GM19438 (cell line): Measurements from ENCODE around the gene ACER3.

Experiments used
- ATAC-seq: cut with Tn5 transposase; IDR thresholded peaks from one replicate; pipeline ENCODE4 v1.9.1; 2021; ENCODE audit warnings: low read depth; ENCODE audit not compliant: unreplicated experiment

The ACER3 gene

DNA sequence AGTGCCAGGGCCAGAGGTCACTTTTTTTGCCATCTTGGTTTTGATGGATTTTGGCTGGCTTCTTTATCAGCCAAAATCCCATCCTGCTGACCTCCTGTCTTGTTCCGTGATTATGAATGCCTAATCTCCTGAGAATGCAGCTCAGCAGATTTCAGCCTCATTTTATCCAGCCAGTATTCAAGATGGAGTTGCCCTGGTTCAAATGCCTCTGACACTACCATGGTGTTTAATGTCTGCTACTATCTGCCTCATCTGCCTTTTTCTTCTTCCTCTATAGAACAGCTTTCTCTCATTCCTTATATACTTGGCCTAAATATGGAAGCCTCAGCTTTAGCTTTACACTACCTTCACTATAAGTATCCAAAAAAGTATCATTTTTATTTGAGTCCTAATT is 50.7 kb downstream of the ACER3 start:
- ATAC-seq, result no peak

DNA sequence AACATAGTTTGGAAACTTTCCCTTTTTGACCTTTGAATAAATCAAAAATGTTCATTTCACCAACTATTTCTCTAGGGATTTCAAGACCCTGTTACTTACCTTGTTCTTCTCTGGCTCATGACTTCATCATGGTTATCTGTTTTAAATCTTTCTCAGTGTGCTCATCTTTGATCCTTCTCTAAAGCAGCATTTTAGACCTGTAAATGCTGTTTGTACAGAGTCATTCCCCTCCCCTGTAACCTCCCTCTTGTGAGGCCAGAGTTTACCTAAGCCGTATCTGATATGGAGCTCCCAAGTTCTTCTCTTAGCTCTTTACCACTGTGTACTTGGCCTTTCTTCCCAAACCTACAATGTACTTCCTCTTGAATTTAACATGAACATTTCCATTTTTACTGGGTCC is 56.0 kb downstream of the ACER3 start:
- no peak for ATAC-seq

- ATAC-seq, result no peak
Observed at GRCh38 chr11:76918941-76919386, 58.2 kb downstream of the ACER3 start.

GRCh38 chr11:76919467-76919866 is 58.7 kb downstream of the ACER3 start:
- no peak for ATAC-seq

GRCh38 chr11:76919887-76920746 is 59.4 kb downstream of the ACER3 start:
- ATAC-seq, result peak; percentile 72

DNA sequence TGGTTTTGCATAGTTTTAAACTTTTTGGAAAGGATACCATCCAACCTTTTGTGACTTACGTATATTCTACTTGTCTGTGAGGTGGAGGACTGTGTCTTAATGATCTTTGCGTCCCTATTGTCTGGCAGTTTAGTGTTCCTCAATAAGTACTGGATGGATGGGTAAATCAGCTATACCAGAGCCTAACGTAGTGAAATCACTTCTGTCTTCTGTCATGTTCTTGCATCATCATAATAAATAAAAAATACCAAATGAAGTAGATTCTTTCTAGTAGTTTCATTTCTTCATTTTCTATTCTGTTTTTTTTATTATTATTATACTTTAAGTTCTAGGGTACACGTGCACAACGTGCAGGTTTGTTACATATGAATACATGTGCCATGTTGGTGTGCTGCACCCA is 66.4 kb downstream of the ACER3 start:
- no peak for ATAC-seq

GRCh38 chr11:76935042-76935441 is 74.3 kb downstream of the ACER3 start:
- no peak for ATAC-seq

GRCh38 chr11:76939219-76939631 is 78.5 kb downstream of the ACER3 start:
- ATAC-seq, result no peak

DNA sequence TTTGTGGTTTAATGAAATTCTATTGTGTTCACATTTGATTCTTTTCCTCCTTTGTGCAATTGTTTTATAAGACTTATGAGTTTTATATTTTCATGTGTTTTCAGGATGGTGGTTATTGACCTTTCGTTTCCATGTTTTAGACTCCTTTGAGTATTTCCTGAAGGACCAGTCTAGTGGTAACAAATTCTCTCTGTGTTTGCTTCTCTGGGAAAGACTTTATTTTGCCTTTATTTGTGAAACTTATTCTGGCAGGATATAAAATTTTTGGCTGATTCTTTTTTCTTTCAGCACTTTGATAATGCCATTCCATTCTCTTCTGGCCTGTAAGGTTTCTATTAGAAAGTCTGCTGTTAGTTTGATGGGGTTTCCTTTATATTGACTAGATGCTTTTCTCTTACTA is 83.5 kb downstream of the ACER3 start:
- no peak for ATAC-seq

GRCh38 chr11:76946223-76946622 is 85.5 kb downstream of the ACER3 start:
- ATAC-seq, result no peak

DNA sequence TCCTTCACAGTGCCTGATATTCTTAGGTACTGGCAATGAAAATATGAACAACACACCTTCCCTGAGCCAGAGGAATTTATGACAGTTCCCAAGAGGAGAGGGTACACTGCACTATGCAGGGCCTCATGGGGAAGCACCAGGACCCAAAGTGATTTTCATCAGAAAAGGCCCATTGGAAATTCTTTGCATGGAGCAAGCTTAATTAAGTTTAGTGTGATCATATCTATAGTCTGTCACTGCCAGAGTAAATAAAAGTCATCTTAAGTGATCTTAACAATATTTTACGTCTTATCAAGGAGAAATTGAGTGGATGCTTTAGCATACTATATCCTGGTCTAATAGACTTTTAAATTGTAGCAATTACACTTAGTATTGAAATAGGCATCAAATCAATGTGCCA is 86.5 kb downstream of the ACER3 start:
- ATAC-seq, result no peak

- no peak for ATAC-seq
Observed at GRCh38 chr11:76947800-76948199, 87.1 kb downstream of the ACER3 start.

DNA sequence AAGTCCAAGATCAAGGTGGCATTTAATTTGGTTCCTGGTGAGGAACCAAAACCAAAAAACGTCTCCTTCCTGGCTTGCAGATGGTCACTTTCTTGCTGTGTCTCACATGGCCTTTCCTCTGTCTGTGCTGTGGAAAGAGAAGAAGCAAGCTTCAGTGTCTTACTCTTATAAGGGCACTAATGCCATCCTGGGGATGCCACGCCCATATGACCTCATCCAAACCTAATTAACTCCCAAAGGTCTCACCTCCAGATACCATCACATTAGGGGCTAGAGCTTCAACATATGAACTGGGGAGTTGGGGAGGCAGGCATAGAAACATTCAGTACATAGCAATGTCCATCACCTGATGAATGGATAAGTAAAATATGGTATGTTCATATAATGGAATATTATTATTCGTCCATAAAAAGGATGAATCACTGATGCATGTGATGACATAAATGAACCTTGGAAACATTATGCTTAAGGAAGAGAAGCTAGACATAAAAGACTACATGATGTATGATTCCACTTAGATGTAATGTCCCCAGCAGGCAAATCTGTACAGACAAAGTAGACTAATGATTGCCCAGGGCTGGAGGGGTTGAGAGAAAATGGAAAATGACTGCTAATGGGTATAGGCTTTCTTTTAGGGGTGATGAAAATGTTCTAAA is 94.9 kb downstream of the ACER3 start:
- ATAC-seq, result no peak

DNA sequence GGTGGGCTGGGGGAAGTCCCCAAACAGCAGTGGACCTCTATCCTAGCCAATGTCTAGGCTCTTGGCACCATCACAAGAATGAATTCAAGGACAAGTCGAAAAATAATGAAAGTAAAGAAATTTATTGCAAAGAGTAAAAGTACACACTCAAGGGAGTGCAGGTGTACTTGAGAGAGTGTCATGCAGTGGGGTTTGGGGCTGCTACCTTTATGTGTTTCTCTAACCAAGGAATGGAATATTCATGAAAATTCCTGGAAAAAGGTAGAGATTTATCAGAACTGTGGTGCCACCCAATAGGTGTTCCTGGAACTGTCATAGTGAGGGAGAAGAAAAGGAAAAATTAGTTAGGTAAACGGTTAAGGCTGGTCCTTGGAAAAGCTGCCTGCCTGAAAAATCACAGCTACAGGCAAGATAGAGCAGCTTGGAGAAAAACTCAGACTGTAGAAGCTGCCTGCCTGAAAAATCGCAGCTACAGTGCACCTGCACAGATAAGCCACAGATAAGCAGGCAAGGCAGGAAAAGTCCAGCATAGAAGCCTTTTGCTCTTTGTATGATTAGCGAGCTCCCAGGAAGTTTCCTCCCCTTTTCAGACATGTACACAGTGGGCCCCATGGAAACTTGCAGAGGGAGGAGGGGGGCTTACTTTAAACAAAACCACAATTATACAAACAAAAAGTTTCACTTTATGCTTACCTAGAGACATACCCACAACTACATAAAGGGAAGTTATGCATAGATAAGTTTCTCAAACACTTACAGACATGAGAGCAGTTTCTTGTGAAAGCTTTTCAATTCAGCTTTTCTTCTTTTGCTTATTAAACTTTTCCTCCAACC is 102.1 kb downstream of the ACER3 start:
- ATAC-seq, result peak; percentile 98

- ATAC-seq, result peak; percentile 21
Observed at GRCh38 chr11:76963417-76964168, 102.9 kb downstream of the ACER3 start.

DNA sequence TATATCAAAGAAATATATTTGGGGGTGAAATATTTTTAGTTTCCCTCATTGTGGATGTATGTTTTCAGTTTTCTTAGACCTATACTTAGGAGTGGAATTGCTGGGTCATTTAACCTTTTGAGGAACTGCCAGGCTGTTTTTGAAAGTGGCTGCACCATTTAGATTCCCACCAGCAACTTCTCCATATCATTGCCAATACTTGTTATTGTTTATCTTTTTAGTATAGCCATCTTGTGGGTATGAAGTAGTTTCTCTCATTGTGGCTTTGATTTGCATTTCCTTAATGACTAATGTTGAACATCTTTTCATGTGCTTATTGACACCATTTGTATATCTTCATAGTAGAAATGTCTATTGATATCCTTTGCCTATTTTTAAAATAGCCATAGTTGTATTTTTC is 111.3 kb downstream of the ACER3 start:
- no peak for ATAC-seq

DNA sequence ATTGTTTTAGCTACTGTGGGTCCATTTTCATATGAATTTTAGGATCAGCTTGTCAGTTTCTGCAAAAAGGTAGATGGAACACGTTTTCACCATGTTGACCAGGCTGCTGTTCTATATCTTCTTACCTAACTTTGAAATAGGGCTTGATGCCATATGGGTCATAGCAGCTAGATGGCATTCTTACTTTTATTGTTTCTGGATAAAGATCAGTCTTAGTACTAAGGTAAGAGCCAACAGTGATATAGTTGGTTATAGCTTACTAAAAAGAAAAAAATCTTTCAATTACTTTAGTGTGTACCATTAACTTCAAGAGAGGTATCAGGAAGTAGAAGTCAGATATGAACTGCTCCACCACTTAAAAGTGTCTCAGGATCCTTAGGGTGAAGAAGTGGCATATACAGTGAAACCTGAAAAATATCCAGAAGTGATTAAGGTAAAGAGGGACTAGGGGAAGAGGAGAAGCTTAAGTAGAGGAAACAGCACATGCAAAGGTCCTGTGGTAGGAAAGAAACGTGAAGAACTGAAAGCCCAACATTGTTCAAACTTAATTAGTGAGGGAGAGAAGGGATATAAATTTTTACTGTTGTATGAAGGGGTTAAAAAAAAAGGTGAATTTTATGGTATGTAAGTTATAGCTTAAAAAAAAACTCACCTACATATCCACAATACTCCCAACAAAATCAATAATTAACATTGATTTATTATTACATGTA is 113.6 kb downstream of the ACER3 start:
- no peak for ATAC-seq

- ATAC-seq, result no peak
Observed at GRCh38 chr11:76975513-76975912, 114.8 kb downstream of the ACER3 start.

- no peak for ATAC-seq
Observed at GRCh38 chr11:76977791-76978190, 117.1 kb downstream of the ACER3 start.

DNA sequence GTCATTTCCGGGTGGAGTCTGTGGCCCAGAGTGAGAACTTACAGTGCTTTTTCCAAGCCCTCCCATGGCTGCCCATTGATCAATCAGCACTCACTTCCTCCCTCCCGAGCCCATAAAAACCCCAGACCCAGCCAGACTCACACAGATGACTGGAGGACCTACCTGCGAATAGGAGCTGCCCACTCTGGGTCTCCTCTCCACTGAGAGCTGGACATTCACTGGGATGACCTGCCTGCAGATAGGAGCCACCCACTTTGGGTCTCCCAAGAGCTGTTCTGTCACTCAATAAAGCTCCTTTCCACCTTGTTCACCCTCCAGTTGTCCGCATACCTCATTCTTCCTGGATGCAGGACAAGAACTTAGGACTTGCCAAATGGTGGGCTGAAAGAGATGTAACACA is 117.5 kb downstream of the ACER3 start:
- no peak for ATAC-seq
